Stimulated activated CD8-positive, alpha-beta memory T cell treated with anti-CD3 and anti-CD28 coated beads, Interleukin-2, amount 100 ng/mL, for 1 hour (primary cell): ENCODE results near the gene ACKR3.

ENCODE experiments used
- DNase-seq, 2 donors: peaks; one replicate each; pipeline ENCODE4 v3.0.0-alpha.2; 2020; ENCODE audit warnings: low read depth in 2 of 2

Gene ACKR3

GRCh38 chr2:236628981-236629605 is 59.5 kb downstream of the ACKR3 start:
- no peak for DNase-seq

- DNase-seq: no peak
These were observed 60.6 kb downstream of the ACKR3 start for GRCh38 chr2:236629961-236630872.

GRCh38 chr2:236631281-236631855 is 61.7 kb downstream of the ACKR3 start:
- DNase-seq: no peak

GRCh38 chr2:236631856-236632291 is 62.2 kb downstream of the ACKR3 start:
- DNase-seq: no peak
